ENCODE data around the gene DDX31. TPM values are rescaled to one million over a fixed set of nuclear protein-coding genes. Genes with fewer than 3 reads are reported as not detected.

DDX31 gene
- total and polyA plus RNA-seq, 9 of the 15 experiments (the other 6 are each of a cell fraction or from before 2014, with no cell fraction given) = 11.9 to 24.6 (median 22.2) TPM

DNA sequence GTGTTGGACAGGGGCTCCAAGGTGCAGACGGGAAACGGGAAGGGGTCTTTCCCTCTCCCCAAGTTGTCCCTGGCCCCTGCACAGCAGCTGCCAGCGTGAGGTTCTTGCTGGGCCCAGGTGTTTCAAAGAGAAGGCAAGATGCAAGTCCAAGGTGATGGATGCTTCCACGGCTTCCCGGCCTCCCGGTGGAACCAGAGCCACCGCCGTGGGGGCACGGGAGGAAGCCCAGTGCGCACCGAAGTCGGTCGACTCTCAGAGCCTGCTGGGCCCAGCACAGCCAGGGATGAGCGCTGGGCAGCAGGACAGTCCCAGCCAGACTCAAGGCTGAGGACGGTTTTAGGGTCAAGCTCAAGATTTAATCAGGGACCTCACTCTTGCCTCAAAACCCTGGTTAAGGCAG lies 112.6 kb downstream of the DDX31 start:
- H3K4me2 ChIP-seq (ENCODE audit: insufficient read depth, low read length) = no peak overlapping the region
- no peak overlapping the region for H3K4me3 ChIP-seq
- FAIRE-seq (no peak), DNase-seq (ENCODE audit: extremely low read depth in 1 of 4, low spot score in 3 of 4) (no peak), ATAC-seq (no peak)
- no peak overlapping the region for H3K9ac ChIP-seq (ENCODE audit: insufficient read depth in 1 of 2, low read depth in 2 of 2, low read length in 2 of 2)
- no peaks in the 10 kb centered on the region; the same call in 1 of the 2 replicates for H3K9me3 ChIP-seq (replicated peaks; ENCODE audit: control insufficient read depth, insufficient read depth, low read depth, low read length)
- no peaks in the 10 kb centered on the region for H3K4me1 ChIP-seq (replicated peaks in 1 of 2; ENCODE audit: control insufficient read depth in 2 of 2, insufficient read depth in 2 of 2, low read length in 2 of 2)
- H3K79me2 ChIP-seq (ENCODE audit: control insufficient read depth, insufficient read depth, low read length) = no peaks in the 10 kb centered on the region
- intact Hi-C loops (cut with micrococcal nuclease) = no loop called here
- H3K9me1 ChIP-seq (ENCODE audit: control insufficient read depth, insufficient read depth, low read length) = no peaks in the 10 kb centered on the region
- ChIA-PET POLR2A (interaction anchor here (0.7 kb wide), 1 partner anchor 17 kb away, joined by 3 read pairs; no protein-coding TSS in a partner anchor), CTCF (ENCODE audit: low intra/inter-chr PET ratio) (no interaction called here)
- H3K27ac ChIP-seq (ENCODE audit: extremely low read depth, low read depth, low read length) = no peak overlapping the region
- TF ChIP-seq CBFA2T3 (IDR thresholded peaks at IDR 0.05) (no peak), E2F3 (CRISPR knock-in tag; IDR thresholded peaks at IDR 0.05) (no peak), CREB1 (IDR thresholded peaks at IDR 0.05) (no peak), CREB1 (CRISPR knock-in tag; IDR thresholded peaks at IDR 0.05) (no peak), ZZZ3 (IDR thresholded peaks at IDR 0.05) (no peak)
- no TSS peak for BruUV-seq (replicated peaks)
- in situ Hi-C loops (cut with MboI) = no loop called here
- peaks cover 50 to 69% of the 10 kb centered on the region in 2 experiments for H3K27me3 ChIP-seq (ENCODE audit: control insufficient read depth in 2 of 2, insufficient read depth in 2 of 2, low read length in 2 of 2)
- no peaks in the 10 kb centered on the region for H4K20me1 ChIP-seq (replicated peaks; ENCODE audit: control insufficient read depth, insufficient read depth, low read length)
- no peaks in the 10 kb centered on the region for H3K36me3 ChIP-seq (ENCODE audit: control insufficient read depth, insufficient read depth, low read length)
- no peak overlapping the region for H2AFZ ChIP-seq (ENCODE audit: low read depth, low read length)
- WGBS (ENCODE audit: insufficient coverage, low coverage, missing lambda C conversion rate) = 1% methylated on average over 8 of the region's 15 CpGs

DNA sequence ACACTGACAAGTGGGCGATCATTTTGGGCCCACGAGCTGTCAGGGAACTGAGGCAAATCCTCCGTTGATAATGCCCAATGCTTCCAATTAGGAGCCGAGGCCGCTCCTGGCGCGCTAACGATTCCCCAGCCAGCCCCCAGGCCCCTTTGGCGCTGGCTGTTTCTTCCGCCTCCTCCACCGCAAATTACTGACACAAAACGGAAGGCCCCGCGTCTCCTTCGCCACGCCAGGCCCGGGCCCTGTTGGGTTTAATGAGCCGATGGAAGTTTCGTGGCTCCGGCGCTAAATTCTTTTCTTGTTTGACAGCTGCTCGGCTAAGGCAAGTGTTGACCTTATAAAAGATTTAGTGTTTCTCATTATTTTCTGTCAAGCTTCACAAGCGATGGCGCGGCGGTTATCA lies 113.1 kb downstream of the DDX31 start:
- POLR2A ChIA-PET = no interaction called here
- DNase-seq (ENCODE audit: extremely low read depth in 1 of 4, low spot score in 3 of 4) (no peak), FAIRE-seq (no peak), ATAC-seq (no peak)
- 6% methylated on average over 20 of the region's 26 CpGs for WGBS (ENCODE audit: insufficient coverage, low coverage, missing lambda C conversion rate)
- Histone ChIP-seq H3K9me3 (replicated peaks; ENCODE audit: control insufficient read depth, insufficient read depth, low read depth, low read length) (no peaks in the 10 kb centered on the region; the same call in 1 of the 2 replicates), H3K4me2 (ENCODE audit: insufficient read depth, low read length) (no peak overlapping the region), H3K9me1 (ENCODE audit: control insufficient read depth, insufficient read depth, low read length) (no peaks in the 10 kb centered on the region), H3K27me3 (ENCODE audit: control insufficient read depth in 2 of 2, insufficient read depth in 2 of 2, low read length in 2 of 2) (peaks cover 51 to 69% of the 10 kb centered on the region in 2 experiments), H3K4me1 (replicated peaks in 1 of 2; ENCODE audit: control insufficient read depth in 2 of 2, insufficient read depth in 2 of 2, low read length in 2 of 2) (no peaks in the 10 kb centered on the region), H3K79me2 (ENCODE audit: control insufficient read depth, insufficient read depth, low read length) (no peaks in the 10 kb centered on the region), H4K20me1 (replicated peaks; ENCODE audit: control insufficient read depth, insufficient read depth, low read length) (no peaks in the 10 kb centered on the region), H3K36me3 (ENCODE audit: control insufficient read depth, insufficient read depth, low read length) (no peaks in the 10 kb centered on the region), H2AFZ (ENCODE audit: low read depth, low read length) (no peak overlapping the region), H3K4me3 (no peak overlapping the region), H3K9ac (ENCODE audit: insufficient read depth in 1 of 2, low read depth in 2 of 2, low read length in 2 of 2) (no peak overlapping the region; a peak in 1 of 4 replicates), H3K27ac (ENCODE audit: extremely low read depth, low read depth, low read length) (no peak overlapping the region)
- no peak for TF ChIP-seq ZKSCAN1 (IDR thresholded peaks at IDR 0.05; ENCODE audit: low read depth, low read length)
- TF ChIP-seq, protein P1, sequence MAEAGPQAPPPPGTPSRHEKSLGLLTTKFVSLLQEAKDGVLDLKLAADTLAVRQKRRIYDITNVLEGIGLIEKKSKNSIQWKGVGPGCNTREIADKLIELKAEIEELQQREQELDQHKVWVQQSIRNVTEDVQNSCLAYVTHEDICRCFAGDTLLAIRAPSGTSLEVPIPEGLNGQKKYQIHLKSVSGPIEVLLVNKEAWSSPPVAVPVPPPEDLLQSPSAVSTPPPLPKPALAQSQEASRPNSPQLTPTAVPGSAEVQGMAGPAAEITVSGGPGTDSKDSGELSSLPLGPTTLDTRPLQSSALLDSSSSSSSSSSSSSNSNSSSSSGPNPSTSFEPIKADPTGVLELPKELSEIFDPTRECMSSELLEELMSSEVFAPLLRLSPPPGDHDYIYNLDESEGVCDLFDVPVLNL (CRISPR knock-in tag; IDR thresholded peaks at IDR 0.05; ENCODE audit: low read depth) = no peak
- TF ChIP-seq TAF1 (IDR thresholded peaks at IDR 0.05; ENCODE audit: control insufficient read depth, extremely low read depth, insufficient read depth, low read length, severe bottlenecking) = no peak
- no peak for TF ChIP-seq BDP1 (IDR thresholded peaks at IDR 0.05; ENCODE audit: insufficient read depth, insufficient read length)
- TF ChIP-seq EHMT2 (IDR thresholded peaks at IDR 0.05) = no peak
- no peak for TF ChIP-seq ZC3H4 (CRISPR knock-in tag; IDR thresholded peaks at IDR 0.05; ENCODE audit: borderline replicate concordance)
- BruUV-seq (replicated peaks) = no TSS peak
- CTCF ChIA-PET (ENCODE audit: low intra/inter-chr PET ratio) = no interaction called here
- intact Hi-C loops (cut with micrococcal nuclease) (no loop called here), in situ Hi-C loops (cut with MboI) (no loop called here)
